Cardiac fibroblast (primary cell): ENCODE measurements around the gene ENAH.

Experiments used
- DNase-seq, 2 donors: peaks; one replicate each; pipeline versions ENCODE4 v3.0.0 to v3.0.0-alpha.2; 2010; ENCODE audit warnings: low read depth in 2 of 2
- H3K4me3 ChIP-seq, 2 donors: replicated peaks in 1 of 2; 1 replicate in 1 of 2; 2 replicates in 1 of 2; pipeline ENCODE4 v1.5.1; 2011; ENCODE audit warnings: low read depth in 2 of 2, low read length in 2 of 2, mild to moderate bottlenecking in 2 of 2, moderate library complexity in 1 of 2
- CTCF ChIP-seq: IDR thresholded peaks from one replicate; pipeline ENCODE4 v1.5.1; 2011; ENCODE audit warnings: low read depth, mild to moderate bottlenecking, low read length, inconsistent platforms

The ENAH gene

DNA sequence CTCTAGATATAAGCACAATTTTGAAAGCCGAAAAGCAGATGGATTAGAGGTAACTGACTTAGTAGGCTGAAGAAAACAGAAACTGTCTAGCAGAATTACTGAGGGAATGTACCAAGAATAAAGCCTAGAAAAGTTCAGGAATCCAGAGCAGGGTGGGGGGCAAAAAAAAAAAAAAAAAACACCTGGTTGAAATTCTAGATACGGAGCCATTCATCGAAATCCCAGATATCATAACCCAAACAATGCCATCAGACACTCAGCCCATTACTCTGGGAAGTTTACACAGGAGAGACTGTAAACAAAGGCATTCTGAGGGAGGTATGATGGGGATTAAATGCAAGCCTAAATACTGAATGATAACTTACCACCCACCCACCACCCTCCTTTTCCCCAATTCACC is 45.6 kb downstream of the ENAH start:
- no peak overlapping the region for H3K4me3 ChIP-seq
- no peak for TF ChIP-seq CTCF
- no peak for DNase-seq

- no peak overlapping the region for H3K4me3 ChIP-seq
- TF ChIP-seq CTCF, result no peak
- peak; percentile 58 to 73 for DNase-seq
These were observed 49.2 kb downstream of the ENAH start for GRCh38 chr1:225603538-225604354.

- peak in 1 of 2 donors; percentile 34 for DNase-seq
- no peak for TF ChIP-seq CTCF
- no peak overlapping the region for H3K4me3 ChIP-seq
These were observed 50.2 kb downstream of the ENAH start for GRCh38 chr1:225602590-225603206.

GRCh38 chr1:225601902-225602589 is 50.9 kb downstream of the ENAH start:
- H3K4me3 ChIP-seq, result no peak overlapping the region
- no peak for DNase-seq
- TF ChIP-seq CTCF, result no peak

- no peak for TF ChIP-seq CTCF
These were observed 54.1 kb downstream of the ENAH start for GRCh38 chr1:225598847-225599246.

GRCh38 chr1:225597926-225598575 is 54.9 kb downstream of the ENAH start:
- DNase-seq, result peak; percentile 24 to 55
- TF ChIP-seq CTCF, result no peak
- H3K4me3 ChIP-seq, result no peak overlapping the region

More at GRCh38 chr1:225598847-225599246, 54.1 kb downstream of the ENAH start:
- no peak for DNase-seq
- H3K4me3 ChIP-seq, result no peak overlapping the region
